ENCODE data around the gene SIRT5. TPM values are rescaled to one million over a fixed set of nuclear protein-coding genes. Genes with fewer than 3 reads are reported as not detected.

SIRT5 gene
- total RNA-seq, 1 experiment from 2014 or later = 14.3 TPM

DNA sequence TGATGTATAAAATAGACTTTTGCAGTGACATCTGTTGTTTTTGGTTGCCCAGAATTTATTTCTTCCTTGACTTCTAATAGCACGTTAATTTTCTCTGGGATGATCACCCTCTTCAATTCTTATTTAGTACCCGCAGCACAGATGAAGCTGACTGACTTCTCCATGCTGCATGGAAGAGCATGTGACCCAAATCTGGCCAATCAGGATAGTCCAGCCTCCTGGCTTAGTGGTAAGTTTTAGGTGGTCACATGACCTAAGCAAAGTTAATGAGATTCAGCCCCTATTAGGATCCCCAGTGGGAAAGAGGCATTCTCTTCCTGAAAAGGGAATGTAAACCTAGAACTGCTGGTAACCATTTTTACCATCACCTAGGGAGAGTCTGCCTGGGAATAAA lies 13.8 kb upstream of the SIRT5 start:
- no peak overlapping the region for H2BK5ac ChIP-seq (ENCODE audit: insufficient read length, low read length)
- H3T11ph ChIP-seq (ENCODE audit: low read length) = no peak overlapping the region
- H3K27ac ChIP-seq (ENCODE audit: insufficient read length, low read depth, low read length) = no peak overlapping the region
- Mint-ChIP-seq H3K9me3 (no peaks in the 10 kb centered on the region; a peak in 1 of 5 replicates), H3K4me1 (peaks cover 4 to 23% of the 10 kb centered on the region in 2 experiments), H3K27ac (peak overlapping the region in 2 of 3 experiments; percentile 88 to 90; a peak in 3 of 7 replicates), H3K4me3 (no peak overlapping the region), H3K27me3 (ENCODE audit: low read depth) (no peaks in the 10 kb centered on the region), H3K36me3 (ENCODE audit: insufficient read depth in 1 of 3, low read depth in 3 of 3) (no peaks in the 10 kb centered on the region; a peak in 1 of 7 replicates)
- no peak overlapping the region for H4K5ac ChIP-seq (ENCODE audit: insufficient read length, low read depth, low read length)
- no peak overlapping the region for H2AK5ac ChIP-seq (ENCODE audit: insufficient read length, low read length)
- no peak overlapping the region for H4K8ac ChIP-seq (replicated peaks; ENCODE audit: insufficient read length, low read depth, low read length)
- no peak overlapping the region for H3K14ac ChIP-seq (ENCODE audit: insufficient read depth, low read length)
- H3K4me1 ChIP-seq (ENCODE audit: insufficient read depth, low read length) = 0 out of 2 replicates have a peak, but pooled peaks cover 2% of the 10 kb centered on the region
- H4K20me1 ChIP-seq (ENCODE audit: control insufficient read depth, insufficient read depth, insufficient read length) = no peaks in the 10 kb centered on the region
- no peaks in the 10 kb centered on the region for H3K9me3 ChIP-seq (ENCODE audit: control insufficient read depth, low read depth, low read length)
- H3K79me1 ChIP-seq (ENCODE audit: insufficient read depth, low read depth, low read length, poor library complexity, severe bottlenecking) = no peaks in the 10 kb centered on the region
- H3K4me2 ChIP-seq (ENCODE audit: insufficient read depth, insufficient read length, low read length) = no peak overlapping the region
- H4K91ac ChIP-seq (ENCODE audit: insufficient read length, low read depth, low read length) = no peak overlapping the region
- H3K9ac ChIP-seq (ENCODE audit: extremely low read depth, insufficient read length, low read length) = no peak overlapping the region
- no peak overlapping the region for H3K56ac ChIP-seq (ENCODE audit: insufficient read length, low read depth, low read length)
- no peak overlapping the region for H2BK120ac ChIP-seq (ENCODE audit: low read depth, low read length, poor library complexity, severe bottlenecking)
- H2BK20ac ChIP-seq (ENCODE audit: low read depth, low read length, poor library complexity, severe bottlenecking) = no peak overlapping the region
- no peak for DNase-seq
- no peak overlapping the region for H2BK12ac ChIP-seq (ENCODE audit: insufficient read length, low read depth, low read length)
- H3K79me2 ChIP-seq (ENCODE audit: insufficient read depth, low read length) = no peaks in the 10 kb centered on the region
- no peak overlapping the region for H2AFZ ChIP-seq (ENCODE audit: low read length)
- no peak overlapping the region for H3K18ac ChIP-seq (ENCODE audit: insufficient read length, low read depth, low read length)
- H3K4ac ChIP-seq (ENCODE audit: low read depth, low read length) = no peak overlapping the region
- no peaks in the 10 kb centered on the region for H3K27me3 ChIP-seq (ENCODE audit: insufficient read depth, low read length)
- WGBS (ENCODE audit: extremely low coverage, insufficient read length, low lambda C conversion rate) = no CpG with 5 or more reads among the region's 2 CpGs
- TF ChIP-seq, protein P1, sequence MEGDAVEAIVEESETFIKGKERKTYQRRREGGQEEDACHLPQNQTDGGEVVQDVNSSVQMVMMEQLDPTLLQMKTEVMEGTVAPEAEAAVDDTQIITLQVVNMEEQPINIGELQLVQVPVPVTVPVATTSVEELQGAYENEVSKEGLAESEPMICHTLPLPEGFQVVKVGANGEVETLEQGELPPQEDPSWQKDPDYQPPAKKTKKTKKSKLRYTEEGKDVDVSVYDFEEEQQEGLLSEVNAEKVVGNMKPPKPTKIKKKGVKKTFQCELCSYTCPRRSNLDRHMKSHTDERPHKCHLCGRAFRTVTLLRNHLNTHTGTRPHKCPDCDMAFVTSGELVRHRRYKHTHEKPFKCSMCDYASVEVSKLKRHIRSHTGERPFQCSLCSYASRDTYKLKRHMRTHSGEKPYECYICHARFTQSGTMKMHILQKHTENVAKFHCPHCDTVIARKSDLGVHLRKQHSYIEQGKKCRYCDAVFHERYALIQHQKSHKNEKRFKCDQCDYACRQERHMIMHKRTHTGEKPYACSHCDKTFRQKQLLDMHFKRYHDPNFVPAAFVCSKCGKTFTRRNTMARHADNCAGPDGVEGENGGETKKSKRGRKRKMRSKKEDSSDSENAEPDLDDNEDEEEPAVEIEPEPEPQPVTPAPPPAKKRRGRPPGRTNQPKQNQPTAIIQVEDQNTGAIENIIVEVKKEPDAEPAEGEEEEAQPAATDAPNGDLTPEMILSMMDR (conservative IDR thresholded peaks at IDR 0.05) = no peak
- no peaks in the 10 kb centered on the region for H3K23me2 ChIP-seq (ENCODE audit: insufficient read length, low read depth, low read length, poor library complexity, severe bottlenecking)
- no peak overlapping the region for H2BK15ac ChIP-seq (ENCODE audit: low read depth, low read length)
- H3K23ac ChIP-seq (ENCODE audit: insufficient read length, low read depth, low read length) = no peak overlapping the region
